BJ (cell line): ENCODE measurements around the gene RIMS3. TPM values are rescaled to one million over a fixed set of nuclear protein-coding genes. Genes with fewer than 3 reads are reported as not detected.

Experiments
- CTCF ChIA-PET: fragments of 350-600 bp; formaldehyde crosslinking; extraction: SDS; loops from one replicate; lab custom pipeline; 2021; ENCODE audit warnings: antibody characterized with exemption, inconsistent platforms; lab: Yijun Ruan, JAX
- POLR2A ChIA-PET: fragments of 300-600 bp; sonication (Branson Sonifier 250); formaldehyde crosslinking; extraction: SDS; loops from one replicate; lab custom pipeline; 2021; ENCODE audit warnings: antibody characterized with exemption; lab: Charles Lee
- DNase-seq: peaks from one replicate; pipeline ENCODE4 v3.0.0-alpha.2; 2011; ENCODE audit warnings: low read depth
- H3K27me3 ChIP-seq: 2 replicates; pipeline ENCODE4 v1.6.0; 2011; ENCODE audit warnings: low read length; ENCODE audit not compliant: control insufficient read depth, insufficient read depth
- H3K36me3 ChIP-seq: 2 replicates; pipeline ENCODE4 v1.5.1; 2011; ENCODE audit warnings: low read length; ENCODE audit not compliant: control insufficient read depth, insufficient read depth
- H3K4me3 ChIP-seq: 2 replicates; pipeline ENCODE4 v1.5.1; 2011; ENCODE audit warnings: low read depth, mild to moderate bottlenecking, control low read depth, low read length
- polyA plus RNA-seq: library from polyadenylated mRNA; depleted of rRNA; stranded (reverse); fragments of >200 nt; gene quantifications from 2 replicates; pipeline ENCODE4 v1.2.3, GENCODE V29; 2011
- TF ChIP-seq, protein P1 (sequence below): IDR thresholded peaks from 2 replicates; pipeline ENCODE4 v1.5.1; 2011; ENCODE audit warnings: low read depth, mild to moderate bottlenecking, control low read depth, inconsistent platforms, low read length, moderate library complexity; ENCODE audit not compliant: insufficient read depth

RIMS3 gene
- polyA plus RNA-seq, 1 experiment: 0.59 TPM

- Histone ChIP-seq H3K36me3 (no peaks in the 10 kb centered on the region), H3K4me3 (no peak overlapping the region), H3K27me3 (peaks cover 14% of the 10 kb centered on the region)
- ChIA-PET POLR2A (no interaction called here), CTCF (interaction anchor here (0.6 kb wide), 1 partner anchor 319 kb away, joined by 3 read pairs; no protein-coding TSS in a partner anchor)
- no peak for DNase-seq
- TF ChIP-seq, protein P1, sequence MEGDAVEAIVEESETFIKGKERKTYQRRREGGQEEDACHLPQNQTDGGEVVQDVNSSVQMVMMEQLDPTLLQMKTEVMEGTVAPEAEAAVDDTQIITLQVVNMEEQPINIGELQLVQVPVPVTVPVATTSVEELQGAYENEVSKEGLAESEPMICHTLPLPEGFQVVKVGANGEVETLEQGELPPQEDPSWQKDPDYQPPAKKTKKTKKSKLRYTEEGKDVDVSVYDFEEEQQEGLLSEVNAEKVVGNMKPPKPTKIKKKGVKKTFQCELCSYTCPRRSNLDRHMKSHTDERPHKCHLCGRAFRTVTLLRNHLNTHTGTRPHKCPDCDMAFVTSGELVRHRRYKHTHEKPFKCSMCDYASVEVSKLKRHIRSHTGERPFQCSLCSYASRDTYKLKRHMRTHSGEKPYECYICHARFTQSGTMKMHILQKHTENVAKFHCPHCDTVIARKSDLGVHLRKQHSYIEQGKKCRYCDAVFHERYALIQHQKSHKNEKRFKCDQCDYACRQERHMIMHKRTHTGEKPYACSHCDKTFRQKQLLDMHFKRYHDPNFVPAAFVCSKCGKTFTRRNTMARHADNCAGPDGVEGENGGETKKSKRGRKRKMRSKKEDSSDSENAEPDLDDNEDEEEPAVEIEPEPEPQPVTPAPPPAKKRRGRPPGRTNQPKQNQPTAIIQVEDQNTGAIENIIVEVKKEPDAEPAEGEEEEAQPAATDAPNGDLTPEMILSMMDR: no peak
Observed at GRCh38 chr1:40649592-40649930, 15.9 kb downstream of the RIMS3 start.

DNA sequence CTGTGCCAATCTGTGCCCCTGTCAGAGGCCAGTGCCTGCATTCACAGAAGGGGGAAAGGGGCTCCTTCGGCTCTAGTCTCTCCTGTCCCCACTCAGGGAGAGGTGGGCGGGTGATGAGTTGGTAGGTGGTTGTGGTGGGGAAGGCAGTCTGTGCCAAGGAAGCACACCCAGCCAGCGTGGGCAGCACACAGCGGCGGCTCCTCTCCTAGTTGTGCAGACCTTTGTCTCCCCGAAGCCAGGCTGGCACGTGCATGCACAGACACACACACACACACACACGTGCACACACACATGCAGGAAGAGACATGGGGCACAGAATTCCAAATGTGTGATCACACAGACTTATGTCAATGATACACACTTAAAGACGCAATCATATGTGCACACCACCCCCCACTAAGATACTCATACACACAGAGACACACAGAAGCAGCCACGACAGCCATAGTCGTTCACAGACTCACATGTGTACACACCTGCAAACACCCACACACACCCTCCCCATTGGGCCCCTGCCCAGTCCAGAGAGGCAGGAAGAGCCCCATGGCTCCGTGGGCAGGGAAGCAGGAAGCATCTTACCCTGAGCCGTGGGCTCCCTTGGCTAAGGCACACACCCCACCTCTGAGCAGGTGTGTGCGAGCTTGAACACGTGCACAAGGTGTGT, 16.4 kb downstream of the RIMS3 start:
- ChIA-PET CTCF (interaction anchor here (0.6 kb wide), 1 partner anchor 319 kb away, joined by 3 read pairs; no protein-coding TSS in a partner anchor), POLR2A (no interaction called here)
- DNase-seq: no peak
- peaks cover 10% of the 10 kb centered on the region for H3K27me3 ChIP-seq
- H3K4me3 ChIP-seq: no peak overlapping the region
- TF ChIP-seq, protein P1: no peak
- H3K36me3 ChIP-seq: no peaks in the 10 kb centered on the region

- POLR2A ChIA-PET: no interaction called here
- DNase-seq: no peak
- TF ChIP-seq, protein P1: no peak
- CTCF ChIA-PET: interaction anchor here (1.3 kb wide), 1 partner anchor 168 kb away, joined by 3 read pairs; no protein-coding TSS in a partner anchor
- Histone ChIP-seq H3K4me3 (no peak overlapping the region), H3K36me3 (no peaks in the 10 kb centered on the region), H3K27me3 (peaks cover 10% of the 10 kb centered on the region)
Observed at GRCh38 chr1:40648200-40648599, 17.3 kb downstream of the RIMS3 start.

DNA sequence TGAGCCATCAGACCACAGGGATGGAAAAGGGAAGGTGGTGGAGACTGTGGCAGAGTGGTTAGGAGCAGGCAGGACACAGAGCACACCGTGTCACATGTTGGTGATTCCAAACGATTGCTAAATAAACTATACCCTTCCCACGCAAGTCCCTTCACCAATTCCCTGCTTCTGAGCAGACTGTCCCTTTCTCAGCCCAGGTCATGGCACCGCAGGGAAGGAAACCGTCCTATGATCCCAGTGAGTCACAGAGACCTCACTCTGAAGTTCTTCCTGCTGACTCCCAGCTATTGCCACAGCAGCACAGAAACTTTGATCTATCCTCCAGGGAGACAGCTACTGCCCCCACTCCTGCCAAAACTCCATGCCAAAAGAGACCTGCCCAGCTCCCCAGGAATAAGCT, 19.2 kb downstream of the RIMS3 start:
- TF ChIP-seq, protein P1: no peak
- ChIA-PET POLR2A (no interaction called here), CTCF (interaction anchor here (0.7 to 1.1 kb wide), 2 partner anchors 10 to 11 kb away, joined by 3 read pairs; no protein-coding TSS in a partner anchor)
- no peaks in the 10 kb centered on the region for H3K36me3 ChIP-seq
- H3K4me3 ChIP-seq: no peak overlapping the region
- peaks cover 3% of the 10 kb centered on the region for H3K27me3 ChIP-seq
- no peak for DNase-seq

- ChIA-PET CTCF (interaction anchor here (0.6 to 2.6 kb wide), 3 partner anchors 24 to 49 kb away, joined by 3 to 7 read pairs (median 3); no protein-coding TSS in a partner anchor), POLR2A (no interaction called here)
- TF ChIP-seq, protein P1: no peak
- peaks cover 4% of the 10 kb centered on the region for H3K27me3 ChIP-seq
- no peak for DNase-seq
- H3K4me3 ChIP-seq: no peak overlapping the region
- no peaks in the 10 kb centered on the region for H3K36me3 ChIP-seq
Observed at GRCh38 chr1:40645118-40645680, 20.3 kb downstream of the RIMS3 start.
